ENCODE measurements around the gene PALS2.

PALS2 gene

GRCh38 chr7:24595671-24596418 is 22.6 kb downstream of the PALS2 start:
- no peaks in the 10 kb centered on the region for H3K27me3 ChIP-seq
- no peak for DNase-seq
- no peaks in the 10 kb centered on the region for H3K4me1 ChIP-seq
- 0 out of 2 replicates have a peak, but pooled peaks cover 4% of the 10 kb centered on the region for H3K36me3 ChIP-seq
- H3K4me3 ChIP-seq (ENCODE audit: low read depth, low read length): no peak overlapping the region
- no peak for TF ChIP-seq CTCF (IDR thresholded peaks at IDR 0.05; ENCODE audit: low read depth, low read length)
- no peaks in the 10 kb centered on the region for H3K9me3 ChIP-seq

GRCh38 chr7:24597014-24597413 is 23.8 kb downstream of the PALS2 start:
- Histone ChIP-seq H3K4me1 (no peaks in the 10 kb centered on the region), H3K27me3 (no peaks in the 10 kb centered on the region), H3K36me3 (0 out of 2 replicates have a peak, but pooled peaks cover 4% of the 10 kb centered on the region), H3K4me3 (ENCODE audit: low read depth, low read length) (no peak overlapping the region), H3K9me3 (no peaks in the 10 kb centered on the region)
- DNase-seq: no peak
- TF ChIP-seq CTCF (IDR thresholded peaks at IDR 0.05; ENCODE audit: low read depth, low read length): no peak

GRCh38 chr7:24601600-24601999 is 28.3 kb downstream of the PALS2 start:
- no peaks in the 10 kb centered on the region for H3K4me1 ChIP-seq
- DNase-seq: no peak
- H3K27me3 ChIP-seq: no peaks in the 10 kb centered on the region
- no peak for TF ChIP-seq CTCF (IDR thresholded peaks at IDR 0.05; ENCODE audit: low read depth, low read length)
- H3K36me3 ChIP-seq: no peaks in the 10 kb centered on the region
- H3K4me3 ChIP-seq (ENCODE audit: low read depth, low read length): no peak overlapping the region
- no peaks in the 10 kb centered on the region; the same call in 1 of the 2 replicates for H3K9me3 ChIP-seq

GRCh38 chr7:24602860-24603456 is 29.7 kb downstream of the PALS2 start:
- no peak for DNase-seq
- Histone ChIP-seq H3K27me3 (no peaks in the 10 kb centered on the region), H3K4me3 (ENCODE audit: low read depth, low read length) (no peak overlapping the region), H3K9me3 (no peaks in the 10 kb centered on the region; the same call in 1 of the 2 replicates), H3K36me3 (no peaks in the 10 kb centered on the region), H3K4me1 (no peaks in the 10 kb centered on the region)
- no peak for TF ChIP-seq CTCF (IDR thresholded peaks at IDR 0.05; ENCODE audit: low read depth, low read length)

- no peak for TF ChIP-seq CTCF (IDR thresholded peaks at IDR 0.05; ENCODE audit: low read depth, low read length)
- Histone ChIP-seq H3K27me3 (no peaks in the 10 kb centered on the region), H3K36me3 (no peaks in the 10 kb centered on the region), H3K9me3 (no peaks in the 10 kb centered on the region; the same call in 1 of the 2 replicates), H3K4me1 (no peaks in the 10 kb centered on the region), H3K4me3 (ENCODE audit: low read depth, low read length) (no peak overlapping the region)
- DNase-seq: no peak
Measured at GRCh38 chr7:24604630-24605029, 31.4 kb downstream of the PALS2 start.

- no peaks in the 10 kb centered on the region for H3K4me1 ChIP-seq
- no peaks in the 10 kb centered on the region for H3K27me3 ChIP-seq
- no peaks in the 10 kb centered on the region for H3K36me3 ChIP-seq
- no peak overlapping the region for H3K4me3 ChIP-seq (ENCODE audit: low read depth, low read length)
- H3K9me3 ChIP-seq: no peaks in the 10 kb centered on the region
- no peak for TF ChIP-seq CTCF (IDR thresholded peaks at IDR 0.05; ENCODE audit: low read depth, low read length)
- DNase-seq: no peak
Measured at GRCh38 chr7:24608504-24608903, 35.3 kb downstream of the PALS2 start.
